ENCODE results near the gene SND1. TPM values are rescaled to one million over a fixed set of nuclear protein-coding genes. Genes with fewer than 3 reads are reported as not detected.

Gene SND1
- total and polyA plus RNA-seq, 2 donors (not counting 1 experiment from before 2014, with no cell fraction given), result 137 to 174 TPM

DNA sequence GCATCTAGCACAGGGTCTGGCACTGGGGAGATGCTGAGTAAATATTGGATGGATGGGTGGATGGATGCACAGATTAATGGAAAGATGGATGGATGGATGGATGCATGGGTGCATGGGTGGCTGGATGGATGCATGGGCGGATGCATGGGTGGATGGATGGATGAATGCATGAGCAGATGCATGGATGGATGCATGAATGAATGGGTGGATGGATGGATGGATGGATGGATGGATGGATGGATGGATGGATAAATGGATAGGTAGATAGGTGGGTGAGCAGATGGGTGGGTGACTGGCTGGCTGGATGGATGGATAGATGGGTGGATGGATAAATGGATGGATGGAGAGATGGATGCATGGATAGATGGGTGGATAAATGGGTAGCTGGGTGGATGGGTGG is 39.7 kb upstream of the SND1 start:
- Histone ChIP-seq H3K4me1 (ENCODE audit: control insufficient read depth, extremely low read depth, insufficient read depth, low read length) (no peaks in the 10 kb centered on the region), H3K27ac (ENCODE audit: insufficient read depth, low read length) (no peak overlapping the region), H3K4me2 (ENCODE audit: extremely low read depth, insufficient read depth, low read length) (no peak overlapping the region), H3K27me3 (ENCODE audit: control insufficient read depth, insufficient read depth, low read length) (peaks cover 15% of the 10 kb centered on the region), H3K9me3 (ENCODE audit: control insufficient read depth, insufficient read depth, low read depth, low read length) (no peaks in the 10 kb centered on the region), H2AFZ (ENCODE audit: low read length) (no peak overlapping the region), H4K20me1 (ENCODE audit: control insufficient read depth, extremely low read depth, insufficient read depth, low read length) (no peaks in the 10 kb centered on the region), H3K36me3 (ENCODE audit: control insufficient read depth, insufficient read depth, low read length) (no peaks in the 10 kb centered on the region), H3K79me2 (ENCODE audit: control insufficient read depth, insufficient read depth, low read length) (no peaks in the 10 kb centered on the region), H3K4me3 (replicated peaks in 1 of 4; ENCODE audit: control extremely low read depth in 1 of 4, insufficient read depth in 1 of 4, low read depth in 3 of 4, low read length in 4 of 4) (no peak overlapping the region), H3K9ac (ENCODE audit: insufficient read depth, low read length) (no peak overlapping the region)
- no peak for DNase-seq (ENCODE audit: low read depth in 2 of 2)
- TF ChIP-seq, protein P1, sequence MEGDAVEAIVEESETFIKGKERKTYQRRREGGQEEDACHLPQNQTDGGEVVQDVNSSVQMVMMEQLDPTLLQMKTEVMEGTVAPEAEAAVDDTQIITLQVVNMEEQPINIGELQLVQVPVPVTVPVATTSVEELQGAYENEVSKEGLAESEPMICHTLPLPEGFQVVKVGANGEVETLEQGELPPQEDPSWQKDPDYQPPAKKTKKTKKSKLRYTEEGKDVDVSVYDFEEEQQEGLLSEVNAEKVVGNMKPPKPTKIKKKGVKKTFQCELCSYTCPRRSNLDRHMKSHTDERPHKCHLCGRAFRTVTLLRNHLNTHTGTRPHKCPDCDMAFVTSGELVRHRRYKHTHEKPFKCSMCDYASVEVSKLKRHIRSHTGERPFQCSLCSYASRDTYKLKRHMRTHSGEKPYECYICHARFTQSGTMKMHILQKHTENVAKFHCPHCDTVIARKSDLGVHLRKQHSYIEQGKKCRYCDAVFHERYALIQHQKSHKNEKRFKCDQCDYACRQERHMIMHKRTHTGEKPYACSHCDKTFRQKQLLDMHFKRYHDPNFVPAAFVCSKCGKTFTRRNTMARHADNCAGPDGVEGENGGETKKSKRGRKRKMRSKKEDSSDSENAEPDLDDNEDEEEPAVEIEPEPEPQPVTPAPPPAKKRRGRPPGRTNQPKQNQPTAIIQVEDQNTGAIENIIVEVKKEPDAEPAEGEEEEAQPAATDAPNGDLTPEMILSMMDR (conservative IDR thresholded peaks at IDR 0.05 in 1 of 2, IDR thresholded peaks at IDR 0.05 in 1 of 2; ENCODE audit: low read depth in 1 of 2, low read length in 2 of 2), result no peak
- TF ChIP-seq EZH2 (IDR thresholded peaks at IDR 0.05; ENCODE audit: low read length, missing control alignments), result no peak

DNA sequence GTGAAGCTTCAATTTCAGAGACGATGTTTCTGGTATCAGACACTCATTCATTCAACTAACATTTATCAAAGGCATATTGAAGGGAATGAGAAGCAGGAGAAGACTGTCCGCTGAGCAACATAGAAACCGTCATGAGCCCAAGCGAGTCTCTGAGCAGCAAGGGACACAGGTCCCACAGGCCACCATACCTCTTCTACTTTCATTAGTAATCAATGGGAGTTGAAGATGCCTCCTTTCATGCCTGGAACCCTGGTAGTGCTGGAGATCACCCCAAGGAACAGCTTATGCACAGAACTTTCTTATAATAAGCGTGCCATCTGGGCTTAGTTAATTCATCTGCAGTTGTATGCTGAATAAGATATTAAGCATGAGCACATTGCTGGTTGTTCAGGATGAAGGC is 35.3 kb upstream of the SND1 start:
- Histone ChIP-seq H2AFZ (ENCODE audit: low read length) (no peak overlapping the region), H3K79me2 (ENCODE audit: control insufficient read depth, insufficient read depth, low read length) (no peaks in the 10 kb centered on the region), H3K9me3 (ENCODE audit: control insufficient read depth, insufficient read depth, low read depth, low read length) (no peaks in the 10 kb centered on the region), H3K36me3 (ENCODE audit: control insufficient read depth, insufficient read depth, low read length) (no peaks in the 10 kb centered on the region), H3K4me1 (ENCODE audit: control insufficient read depth, extremely low read depth, insufficient read depth, low read length) (no peaks in the 10 kb centered on the region), H3K4me3 (replicated peaks in 1 of 4; ENCODE audit: control extremely low read depth in 1 of 4, insufficient read depth in 1 of 4, low read depth in 3 of 4, low read length in 4 of 4) (no peak overlapping the region), H3K9ac (ENCODE audit: insufficient read depth, low read length) (no peak overlapping the region), H4K20me1 (ENCODE audit: control insufficient read depth, extremely low read depth, insufficient read depth, low read length) (no peaks in the 10 kb centered on the region), H3K27ac (ENCODE audit: insufficient read depth, low read length) (no peak overlapping the region), H3K4me2 (ENCODE audit: extremely low read depth, insufficient read depth, low read length) (no peak overlapping the region), H3K27me3 (ENCODE audit: control insufficient read depth, insufficient read depth, low read length) (peaks cover 45% of the 10 kb centered on the region)
- TF ChIP-seq EZH2 (IDR thresholded peaks at IDR 0.05; ENCODE audit: low read length, missing control alignments), result no peak
- TF ChIP-seq, protein P1 (conservative IDR thresholded peaks at IDR 0.05 in 1 of 2, IDR thresholded peaks at IDR 0.05 in 1 of 2; ENCODE audit: low read depth in 1 of 2, low read length in 2 of 2), result no peak
- no peak for DNase-seq (ENCODE audit: low read depth in 2 of 2)

DNA sequence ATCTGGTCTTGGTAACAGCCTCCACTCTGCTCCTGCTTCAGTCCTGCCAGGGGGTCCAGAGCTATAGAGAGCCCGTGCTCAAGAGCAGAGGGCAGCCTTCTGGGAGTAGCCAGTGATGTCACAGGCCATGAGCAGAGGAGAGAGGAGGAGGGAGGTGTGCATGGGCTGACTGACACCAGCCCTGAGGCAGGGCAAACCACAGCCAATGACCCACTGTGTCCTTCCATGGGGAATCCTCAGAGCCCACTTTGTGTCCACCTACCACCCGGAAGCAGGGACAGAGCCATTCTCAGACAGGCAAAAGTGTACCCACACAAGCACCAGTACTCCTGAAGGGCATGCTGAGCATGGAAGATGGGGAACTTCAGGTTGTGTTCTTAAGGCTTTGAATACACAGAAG is 34.0 kb upstream of the SND1 start, which contains the start of gene PAX4:
Gene PAX4 (minus strand): TSS at position 101 of the 400 bp plus-strand sequence. CDS start 2,214 bp downstream, outside the sequence.
- no peak for DNase-seq (ENCODE audit: low read depth in 2 of 2)
- no peak within 1 kb of the TSS for H3K9ac ChIP-seq (ENCODE audit: insufficient read depth, low read length)
- no peaks in the 10 kb centered on the region for H4K20me1 ChIP-seq (ENCODE audit: control insufficient read depth, extremely low read depth, insufficient read depth, low read length)
- H3K9me3 ChIP-seq (ENCODE audit: control insufficient read depth, insufficient read depth, low read depth, low read length), result no peaks in the 10 kb centered on the region
- no peaks in the 10 kb centered on the region for H3K36me3 ChIP-seq (ENCODE audit: control insufficient read depth, insufficient read depth, low read length)
- no peak within 1 kb of the TSS for H2AFZ ChIP-seq (ENCODE audit: low read length)
- no peak within 1 kb of the TSS for H3K4me3 ChIP-seq (replicated peaks in 1 of 4; ENCODE audit: control extremely low read depth in 1 of 4, insufficient read depth in 1 of 4, low read depth in 3 of 4, low read length in 4 of 4)
- H3K79me2 ChIP-seq (ENCODE audit: control insufficient read depth, insufficient read depth, low read length), result no peaks in the 10 kb centered on the region
- TF ChIP-seq EZH2 (IDR thresholded peaks at IDR 0.05; ENCODE audit: low read length, missing control alignments), result no peak
- TF ChIP-seq, protein P1 (conservative IDR thresholded peaks at IDR 0.05 in 1 of 2, IDR thresholded peaks at IDR 0.05 in 1 of 2; ENCODE audit: low read depth in 1 of 2, low read length in 2 of 2), result no peak
- H3K4me2 ChIP-seq (ENCODE audit: extremely low read depth, insufficient read depth, low read length), result no peak within 1 kb of the TSS
- H3K4me1 ChIP-seq (ENCODE audit: control insufficient read depth, extremely low read depth, insufficient read depth, low read length), result no peaks in the 10 kb centered on the region
- no peak within 1 kb of the TSS for H3K27ac ChIP-seq (ENCODE audit: insufficient read depth, low read length)
- peaks cover 47% of the 10 kb centered on the region for H3K27me3 ChIP-seq (ENCODE audit: control insufficient read depth, insufficient read depth, low read length)
